Kidney (tissue), 14 donors: ENCODE results near the gene GPT2. TPM values are rescaled to one million over a fixed set of nuclear protein-coding genes. Genes with fewer than 3 reads are reported as not detected.

Experiments used
- DNase-seq, 5 donors: peaks; one replicate each; pipeline ENCODE4 v3.0.0-alpha.2; 2013 to 2020
- FAIRE-seq: peaks from 2 replicates; lab custom pipeline; 2012; peaks lifted over from hg19 to GRCh38; lab: Jason Lieb, UNC
- H3K27ac ChIP-seq, 2 donors: one replicate each; pipeline ENCODE4 v1.7.0; 2013; ENCODE audit warnings: low read depth in 2 of 2, low read length in 2 of 2, inconsistent platforms in 1 of 2
- H3K27me3 ChIP-seq: one replicate; pipeline ENCODE4 v1.7.1; 2013; ENCODE audit warnings: low read length, inconsistent platforms; ENCODE audit not compliant: control insufficient read depth, insufficient read depth
- H3K36me3 ChIP-seq, 3 donors: one replicate each; pipeline versions ENCODE4 v1.7.0 to v1.7.1; 2013; ENCODE audit warnings: low read length in 3 of 3, control low read depth in 1 of 3, inconsistent platforms in 1 of 3; ENCODE audit not compliant: insufficient read depth in 3 of 3, control insufficient read depth in 2 of 3
- H3K4me1 ChIP-seq, 3 donors: one replicate each; pipeline versions ENCODE4 v1.7.0 to v1.7.1; 2013; ENCODE audit warnings: low read length in 3 of 3, inconsistent platforms in 1 of 3, low read depth in 1 of 3; ENCODE audit not compliant: control insufficient read depth in 2 of 3, insufficient read depth in 2 of 3
- H3K4me3 ChIP-seq, 3 donors: one replicate each; pipeline versions ENCODE4 v1.7.0 to v1.8.1; 2013; ENCODE audit warnings: low read length in 3 of 3, control low read depth in 1 of 3, inconsistent platforms in 1 of 3
- H3K9ac ChIP-seq, 3 donors: one replicate each; pipeline versions ENCODE4 v1.7.0 to v1.7.1; 2013; ENCODE audit warnings: low read length in 3 of 3, control low read depth in 1 of 3, inconsistent platforms in 1 of 3
- H3K9me3 ChIP-seq, 3 donors: one replicate each; pipeline versions ENCODE4 v1.7.0 to v1.7.1; 2013; ENCODE audit warnings: low read length in 3 of 3, control low read depth in 1 of 3, inconsistent platforms in 1 of 3; ENCODE audit not compliant: control insufficient read depth in 2 of 3, insufficient read depth in 1 of 3
- intact Hi-C: fragments of 100-400 bp; cut with DNase I; formaldehyde crosslinking; loops from one replicate; pipeline ENCODE4 v1.11.1; 2022
- polyA plus RNA-seq: library from polyadenylated mRNA; stranded (reverse); fragments of 350-450 nt; fragmentation: Illumina TruSeq; extraction: RNeasy Lipid Tissue Mini Kit (QIAGEN cat#74804); gene quantifications from one replicate; pipeline ENCODE4 v1.2.3, GENCODE V29; 2014; ENCODE audit warnings: low read depth, low replicate concordance; ENCODE audit not compliant: insufficient read depth
- total RNA-seq: library from RNA; stranded (reverse); fragmentation: NEBNext Ultra II Directional; extraction: Animal tissue kit (Norgen Biotek cat#: 25700); gene quantifications from one replicate; pipeline ENCODE4 v1.2.1, GENCODE V29; 2021
- TF ChIP-seq, protein P1 (sequence below): IDR thresholded peaks from 3 replicates; pipeline ENCODE4 v1.5.1; 2012; ENCODE audit warnings: mild to moderate bottlenecking, moderate library complexity, borderline replicate concordance; ENCODE audit not compliant: insufficient read depth; ENCODE audit errors: extremely low read depth
- donor health status: control.
- donor health status: control.
- donor health status: control.
- donor health status: control.
- donor health status: control.
- donor health status: DM: yes; HTN: yes; CAD: no.
- donor health status: Normal renal cell carcinoma (clear cell type).

GPT2 gene
- total and polyA plus RNA-seq, 2 donors from 2014 or later: 6.5 to 37.1 TPM

DNA sequence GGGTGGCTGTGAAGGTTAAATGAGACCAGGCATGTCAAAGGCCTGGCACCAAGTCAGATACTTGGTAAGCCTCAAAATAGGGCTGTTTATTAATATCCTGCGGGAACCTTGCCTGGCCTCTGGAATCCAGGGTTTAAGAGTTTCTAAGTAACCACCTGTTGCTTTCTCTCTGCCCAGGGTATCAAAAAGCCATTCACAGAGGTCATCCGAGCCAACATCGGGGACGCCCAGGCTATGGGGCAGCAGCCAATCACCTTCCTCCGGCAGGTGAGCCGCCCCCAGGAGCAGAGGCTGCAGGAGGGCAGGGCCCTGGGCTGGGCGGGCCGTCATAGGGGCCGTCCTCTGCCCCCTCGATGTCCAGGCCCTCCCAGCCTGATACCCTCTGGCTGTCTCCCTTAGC lies 13.3 kb downstream of the GPT2 start:
- no peak overlapping the region for H3K4me3 ChIP-seq
- H3K9ac ChIP-seq: no peak overlapping the region
- no peaks in the 10 kb centered on the region for H3K27me3 ChIP-seq
- TF ChIP-seq, protein P1, sequence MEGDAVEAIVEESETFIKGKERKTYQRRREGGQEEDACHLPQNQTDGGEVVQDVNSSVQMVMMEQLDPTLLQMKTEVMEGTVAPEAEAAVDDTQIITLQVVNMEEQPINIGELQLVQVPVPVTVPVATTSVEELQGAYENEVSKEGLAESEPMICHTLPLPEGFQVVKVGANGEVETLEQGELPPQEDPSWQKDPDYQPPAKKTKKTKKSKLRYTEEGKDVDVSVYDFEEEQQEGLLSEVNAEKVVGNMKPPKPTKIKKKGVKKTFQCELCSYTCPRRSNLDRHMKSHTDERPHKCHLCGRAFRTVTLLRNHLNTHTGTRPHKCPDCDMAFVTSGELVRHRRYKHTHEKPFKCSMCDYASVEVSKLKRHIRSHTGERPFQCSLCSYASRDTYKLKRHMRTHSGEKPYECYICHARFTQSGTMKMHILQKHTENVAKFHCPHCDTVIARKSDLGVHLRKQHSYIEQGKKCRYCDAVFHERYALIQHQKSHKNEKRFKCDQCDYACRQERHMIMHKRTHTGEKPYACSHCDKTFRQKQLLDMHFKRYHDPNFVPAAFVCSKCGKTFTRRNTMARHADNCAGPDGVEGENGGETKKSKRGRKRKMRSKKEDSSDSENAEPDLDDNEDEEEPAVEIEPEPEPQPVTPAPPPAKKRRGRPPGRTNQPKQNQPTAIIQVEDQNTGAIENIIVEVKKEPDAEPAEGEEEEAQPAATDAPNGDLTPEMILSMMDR: no peak
- no peak for DNase-seq
- peaks cover 0 to 6% (median 0%) of the 10 kb centered on the region in 3 donors for H3K36me3 ChIP-seq
- no peaks in the 10 kb centered on the region for H3K9me3 ChIP-seq
- intact Hi-C loops: no loop called here
- H3K4me1 ChIP-seq: peaks cover 3 to 14% (median 9%) of the 10 kb centered on the region in 3 donors
- FAIRE-seq: no peak
- no peak overlapping the region for H3K27ac ChIP-seq

- no peaks in the 10 kb centered on the region for H3K27me3 ChIP-seq
- no peak overlapping the region for H3K9ac ChIP-seq
- DNase-seq: no peak
- TF ChIP-seq, protein P1: no peak
- no peak overlapping the region for H3K4me3 ChIP-seq
- no peaks in the 10 kb centered on the region for H3K9me3 ChIP-seq
- H3K27ac ChIP-seq: no peak overlapping the region
- no peak for FAIRE-seq
- H3K36me3 ChIP-seq: peaks cover 0 to 6% (median 0%) of the 10 kb centered on the region in 3 donors
- intact Hi-C loops: no loop called here
- H3K4me1 ChIP-seq: peaks cover 3 to 14% (median 9%) of the 10 kb centered on the region in 3 donors
These were observed 13.8 kb downstream of the GPT2 start for GRCh38 chr16:46898006-46898405.

GRCh38 chr16:46899443-46900143 lies 15.4 kb downstream of the GPT2 start:
- intact Hi-C loops: no loop called here
- FAIRE-seq: no peak
- Histone ChIP-seq H3K4me3 (no peak overlapping the region), H3K36me3 (peaks cover 0 to 6% (median 0%) of the 10 kb centered on the region in 3 donors), H3K9me3 (no peaks in the 10 kb centered on the region), H3K27me3 (no peaks in the 10 kb centered on the region), H3K9ac (no peak overlapping the region), H3K4me1 (peaks cover 3 to 10% (median 9%) of the 10 kb centered on the region in 3 donors), H3K27ac (no peak overlapping the region)
- DNase-seq: no peak
- TF ChIP-seq, protein P1: no peak
